HL-60 (cell line): ENCODE measurements around the gene KRT86.

Source experiments
- DNase-seq, 2 experiments: peaks; one replicate each; pipeline ENCODE4 v3.0.0-alpha.2; 2010 to 2020; ENCODE audit warnings: low read depth in 1 of 2, low spot score in 1 of 2
- H3K27ac ChIP-seq: fragments of 250-450 bp; sonication (Bioruptor Pico); replicated peaks from 2 replicates; pipeline ENCODE4 v1.5.1; 2020; ENCODE audit warnings: mild to moderate bottlenecking, moderate library complexity
- H3K27me3 ChIP-seq: fragments of 250-450 bp; sonication (Bioruptor Pico); 2 replicates; pipeline ENCODE4 v1.5.1; 2021; ENCODE audit warnings: mild to moderate bottlenecking, moderate library complexity; ENCODE audit not compliant: insufficient read depth, poor library complexity, severe bottlenecking
- H3K4me3 ChIP-seq: replicated peaks from 2 replicates; pipeline ENCODE4 v1.5.1; 2011; ENCODE audit warnings: mild to moderate bottlenecking, control low read depth, low read length; ENCODE audit not compliant: insufficient read depth
- GABPA ChIP-seq: IDR thresholded peaks from 2 replicates; pipeline ENCODE4 v1.6.1; 2012; ENCODE audit warnings: low read depth
- POLR2AphosphoS5 ChIP-seq: IDR thresholded peaks from 2 replicates; pipeline ENCODE4 v1.6.1; 2012; ENCODE audit warnings: low read depth
- SPI1 ChIP-seq: IDR thresholded peaks from 2 replicates; pipeline ENCODE4 v1.6.1; 2012; ENCODE audit warnings: low read depth, mild to moderate bottlenecking, borderline replicate concordance
- TF ChIP-seq, protein P1 (sequence below): IDR thresholded peaks from 2 replicates; pipeline ENCODE4 v1.6.1; 2012; ENCODE audit warnings: low read depth; ENCODE audit not compliant: insufficient replicate concordance
- TF ChIP-seq, protein P2 (sequence below): IDR thresholded peaks from one replicate; pipeline ENCODE4 v1.5.1; 2011; ENCODE audit warnings: low read length, control low read depth, inconsistent platforms; ENCODE audit not compliant: insufficient read depth

Gene KRT86

DNA sequence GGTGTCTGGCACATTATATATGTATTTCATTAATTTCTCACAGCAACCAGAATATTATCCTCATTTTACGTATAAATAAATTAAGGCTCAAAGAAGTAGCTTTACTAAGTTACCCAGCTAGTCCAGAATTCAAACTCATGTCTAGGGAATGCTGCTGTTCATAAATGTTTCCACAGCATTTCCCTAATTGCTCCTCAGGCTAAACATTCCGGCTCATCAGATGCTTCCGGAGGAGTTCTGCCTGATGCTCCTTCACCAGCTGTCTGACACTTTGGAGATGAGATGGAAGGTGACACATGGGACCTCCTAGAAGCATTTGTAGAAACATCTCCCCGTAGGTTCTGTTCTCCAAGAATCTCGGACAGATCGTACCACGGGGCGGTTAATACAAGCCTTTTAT, 80.7 kb downstream of the KRT86 start:
- DNase-seq, result no peak

DNA sequence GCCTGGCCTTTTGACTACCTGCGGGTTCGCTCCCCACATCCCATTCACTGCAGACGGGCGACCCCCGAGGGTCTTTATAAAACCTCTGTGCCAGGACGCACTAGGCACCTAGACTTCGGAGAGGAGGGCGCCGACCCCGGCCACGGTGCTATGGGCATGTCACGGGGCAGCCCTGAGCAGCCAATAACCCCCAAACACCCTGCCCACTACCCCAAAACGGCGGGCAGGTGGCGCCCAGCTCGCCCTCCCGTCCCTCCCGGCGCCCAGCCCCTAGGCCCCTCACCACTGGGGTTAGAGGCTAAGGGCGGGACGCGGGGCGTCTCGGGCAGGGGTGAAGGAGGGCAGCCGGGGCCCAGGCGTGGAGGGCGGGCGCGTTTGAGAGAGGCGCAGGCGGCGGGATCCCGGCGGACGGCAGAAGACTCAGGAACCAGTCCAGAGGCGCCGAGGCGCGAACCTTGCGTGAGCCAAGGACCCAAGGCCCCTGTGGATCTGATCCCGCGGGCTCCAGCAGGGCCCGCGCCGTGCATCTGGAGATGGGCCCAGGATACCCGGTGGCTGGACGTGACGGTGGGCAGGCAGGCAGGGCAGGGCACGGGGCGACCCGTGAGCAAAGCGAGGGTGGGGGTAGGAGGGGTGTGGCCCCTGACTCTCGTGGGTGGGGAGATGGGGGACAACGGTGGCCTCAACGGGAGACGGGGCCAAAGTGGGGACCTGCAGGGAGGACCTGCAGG, 81.8 kb downstream of the KRT86 start:
- no peak overlapping the region for H3K27ac ChIP-seq
- DNase-seq, result no peak
- TF ChIP-seq, protein P1, sequence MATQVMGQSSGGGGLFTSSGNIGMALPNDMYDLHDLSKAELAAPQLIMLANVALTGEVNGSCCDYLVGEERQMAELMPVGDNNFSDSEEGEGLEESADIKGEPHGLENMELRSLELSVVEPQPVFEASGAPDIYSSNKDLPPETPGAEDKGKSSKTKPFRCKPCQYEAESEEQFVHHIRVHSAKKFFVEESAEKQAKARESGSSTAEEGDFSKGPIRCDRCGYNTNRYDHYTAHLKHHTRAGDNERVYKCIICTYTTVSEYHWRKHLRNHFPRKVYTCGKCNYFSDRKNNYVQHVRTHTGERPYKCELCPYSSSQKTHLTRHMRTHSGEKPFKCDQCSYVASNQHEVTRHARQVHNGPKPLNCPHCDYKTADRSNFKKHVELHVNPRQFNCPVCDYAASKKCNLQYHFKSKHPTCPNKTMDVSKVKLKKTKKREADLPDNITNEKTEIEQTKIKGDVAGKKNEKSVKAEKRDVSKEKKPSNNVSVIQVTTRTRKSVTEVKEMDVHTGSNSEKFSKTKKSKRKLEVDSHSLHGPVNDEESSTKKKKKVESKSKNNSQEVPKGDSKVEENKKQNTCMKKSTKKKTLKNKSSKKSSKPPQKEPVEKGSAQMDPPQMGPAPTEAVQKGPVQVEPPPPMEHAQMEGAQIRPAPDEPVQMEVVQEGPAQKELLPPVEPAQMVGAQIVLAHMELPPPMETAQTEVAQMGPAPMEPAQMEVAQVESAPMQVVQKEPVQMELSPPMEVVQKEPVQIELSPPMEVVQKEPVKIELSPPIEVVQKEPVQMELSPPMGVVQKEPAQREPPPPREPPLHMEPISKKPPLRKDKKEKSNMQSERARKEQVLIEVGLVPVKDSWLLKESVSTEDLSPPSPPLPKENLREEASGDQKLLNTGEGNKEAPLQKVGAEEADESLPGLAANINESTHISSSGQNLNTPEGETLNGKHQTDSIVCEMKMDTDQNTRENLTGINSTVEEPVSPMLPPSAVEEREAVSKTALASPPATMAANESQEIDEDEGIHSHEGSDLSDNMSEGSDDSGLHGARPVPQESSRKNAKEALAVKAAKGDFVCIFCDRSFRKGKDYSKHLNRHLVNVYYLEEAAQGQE, result no peak
- TF ChIP-seq, protein P2, sequence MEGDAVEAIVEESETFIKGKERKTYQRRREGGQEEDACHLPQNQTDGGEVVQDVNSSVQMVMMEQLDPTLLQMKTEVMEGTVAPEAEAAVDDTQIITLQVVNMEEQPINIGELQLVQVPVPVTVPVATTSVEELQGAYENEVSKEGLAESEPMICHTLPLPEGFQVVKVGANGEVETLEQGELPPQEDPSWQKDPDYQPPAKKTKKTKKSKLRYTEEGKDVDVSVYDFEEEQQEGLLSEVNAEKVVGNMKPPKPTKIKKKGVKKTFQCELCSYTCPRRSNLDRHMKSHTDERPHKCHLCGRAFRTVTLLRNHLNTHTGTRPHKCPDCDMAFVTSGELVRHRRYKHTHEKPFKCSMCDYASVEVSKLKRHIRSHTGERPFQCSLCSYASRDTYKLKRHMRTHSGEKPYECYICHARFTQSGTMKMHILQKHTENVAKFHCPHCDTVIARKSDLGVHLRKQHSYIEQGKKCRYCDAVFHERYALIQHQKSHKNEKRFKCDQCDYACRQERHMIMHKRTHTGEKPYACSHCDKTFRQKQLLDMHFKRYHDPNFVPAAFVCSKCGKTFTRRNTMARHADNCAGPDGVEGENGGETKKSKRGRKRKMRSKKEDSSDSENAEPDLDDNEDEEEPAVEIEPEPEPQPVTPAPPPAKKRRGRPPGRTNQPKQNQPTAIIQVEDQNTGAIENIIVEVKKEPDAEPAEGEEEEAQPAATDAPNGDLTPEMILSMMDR, result no peak
- TF ChIP-seq POLR2AphosphoS5 (no peak), SPI1 (no peak), GABPA (no peak)
- no peak overlapping the region for H3K4me3 ChIP-seq
- H3K27me3 ChIP-seq, result no peaks in the 10 kb centered on the region

More for the DNA sequence above, 80.7 kb downstream of the KRT86 start:
- H3K27ac ChIP-seq, result no peak overlapping the region
- H3K4me3 ChIP-seq, result no peak overlapping the region
- no peaks in the 10 kb centered on the region for H3K27me3 ChIP-seq
- TF ChIP-seq GABPA, result no peak
- TF ChIP-seq, protein P1, result no peak
- TF ChIP-seq, protein P2, result no peak
- TF ChIP-seq SPI1, result no peak
- no peak for TF ChIP-seq POLR2AphosphoS5

DNA sequence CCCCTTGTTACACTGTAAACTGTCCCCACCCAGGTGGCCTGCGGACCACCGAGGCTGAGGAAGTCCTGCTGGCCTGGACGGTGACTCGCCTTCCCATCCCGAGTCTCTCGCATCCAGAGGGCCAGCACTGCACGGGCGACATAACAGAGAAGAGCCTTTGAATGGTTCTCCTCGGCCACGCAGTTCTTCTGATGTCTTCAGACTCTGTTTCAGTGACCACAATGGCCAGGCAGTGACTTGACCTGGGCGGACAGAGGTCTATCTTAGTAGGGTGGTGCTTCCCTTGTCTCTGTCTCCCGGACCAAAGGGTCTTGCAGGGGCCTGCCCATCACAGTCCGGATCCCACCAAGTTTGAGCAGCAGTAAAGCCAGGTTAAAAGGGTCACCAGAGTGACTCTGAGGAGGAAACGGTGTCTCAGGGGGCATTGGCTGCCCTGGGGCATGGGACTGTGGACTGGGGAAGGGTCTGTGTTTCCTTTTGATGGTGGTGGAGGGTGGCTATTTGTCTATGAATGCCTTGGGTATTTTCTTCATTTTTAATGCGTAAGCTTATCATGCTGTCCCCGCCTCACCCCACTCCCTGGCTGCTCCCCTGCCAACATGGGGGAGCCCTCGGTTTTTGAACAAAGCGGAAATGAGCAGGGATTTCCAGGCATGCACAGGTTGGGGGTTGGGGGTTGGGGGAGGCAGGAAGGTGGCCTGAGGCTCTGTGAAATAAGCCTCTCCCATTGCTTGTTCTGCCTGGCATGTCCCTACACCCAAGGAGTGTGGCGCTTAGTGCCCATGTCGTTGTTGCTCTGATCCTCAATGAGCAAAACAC, 82.5 kb downstream of the KRT86 start:
- Histone ChIP-seq H3K4me3 (no peak overlapping the region), H3K27me3 (no peaks in the 10 kb centered on the region), H3K27ac (no peak overlapping the region)
- no peak for TF ChIP-seq SPI1
- no peak for TF ChIP-seq GABPA
- no peak for DNase-seq
